ENCODE measurements around the gene SAPCD2.
"Not testable (repeated sequence)": the region's sequence is repeated elsewhere in the genome, so short reads cannot be mapped to it uniquely, and the experiment has no call there.

SAPCD2 gene
- total RNA-seq: 0.54 to 3.6 reads per million in 2 experiments

GRCh38 chr9:137070201-137070905, at the start of gene SAPCD2:
SAPCD2 (minus strand) TSS chr9:137070557; CDS start chr9:137070460, 97 bp downstream.
- peak; percentile 74 for DNase-seq (ENCODE audit: low read depth)

- not testable (repeated sequence) for DNase-seq (ENCODE audit: low read depth)
Measured at GRCh38 chr9:137118092-137118603, 47.8 kb upstream of the SAPCD2 start.

DNA sequence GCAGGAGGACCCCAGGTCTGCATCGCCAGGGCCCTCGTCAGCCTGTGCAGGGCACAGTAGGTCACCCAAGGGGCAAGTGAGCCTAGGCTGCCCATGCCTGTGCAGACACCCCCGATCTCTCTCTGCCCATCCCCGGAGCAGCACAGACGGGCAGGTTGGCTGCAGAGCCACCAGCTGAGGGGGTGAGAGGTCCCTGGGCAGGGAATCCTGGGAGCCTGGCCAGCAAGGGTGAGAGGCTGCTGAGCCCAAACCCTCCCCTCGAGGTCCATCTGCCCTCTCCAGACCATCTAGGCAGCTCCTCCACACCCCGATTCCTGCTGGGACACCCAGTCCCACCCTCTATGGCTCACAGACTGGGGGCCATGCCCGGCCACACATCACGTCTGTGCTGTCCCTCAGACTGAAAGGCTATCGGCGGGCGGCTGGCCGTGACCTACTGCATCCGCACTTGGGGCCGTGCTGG, 46.9 kb upstream of the SAPCD2 start:
- no peak for DNase-seq (ENCODE audit: low read depth)

GRCh38 chr9:137116728-137117127, 46.4 kb upstream of the SAPCD2 start:
- no peak for DNase-seq (ENCODE audit: low read depth)

DNA sequence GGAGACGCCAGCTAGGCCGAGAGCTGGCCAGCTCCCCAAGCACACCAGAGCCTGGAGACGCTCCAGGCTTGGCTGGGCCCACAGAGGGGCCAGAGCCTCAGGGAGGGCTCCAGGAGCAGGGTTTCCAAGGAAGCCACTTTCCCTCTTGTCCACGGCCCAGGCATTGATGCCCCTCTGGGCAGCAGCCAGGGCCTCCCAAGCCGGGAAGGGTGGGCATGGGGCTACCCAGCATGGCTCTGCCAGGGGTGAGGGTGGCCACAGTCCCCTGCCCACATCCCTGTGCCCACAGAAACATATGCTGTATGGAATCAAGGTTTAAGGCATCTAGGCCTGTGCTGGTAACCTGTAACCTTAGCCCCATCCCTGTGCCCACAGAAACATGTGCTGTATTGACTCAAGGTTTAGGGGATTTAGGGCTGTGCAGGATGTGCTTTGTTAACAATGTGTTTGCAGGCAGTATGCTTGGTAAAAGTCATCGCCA, 45.7 kb upstream of the SAPCD2 start:
- DNase-seq (ENCODE audit: low read depth): no peak

DNA sequence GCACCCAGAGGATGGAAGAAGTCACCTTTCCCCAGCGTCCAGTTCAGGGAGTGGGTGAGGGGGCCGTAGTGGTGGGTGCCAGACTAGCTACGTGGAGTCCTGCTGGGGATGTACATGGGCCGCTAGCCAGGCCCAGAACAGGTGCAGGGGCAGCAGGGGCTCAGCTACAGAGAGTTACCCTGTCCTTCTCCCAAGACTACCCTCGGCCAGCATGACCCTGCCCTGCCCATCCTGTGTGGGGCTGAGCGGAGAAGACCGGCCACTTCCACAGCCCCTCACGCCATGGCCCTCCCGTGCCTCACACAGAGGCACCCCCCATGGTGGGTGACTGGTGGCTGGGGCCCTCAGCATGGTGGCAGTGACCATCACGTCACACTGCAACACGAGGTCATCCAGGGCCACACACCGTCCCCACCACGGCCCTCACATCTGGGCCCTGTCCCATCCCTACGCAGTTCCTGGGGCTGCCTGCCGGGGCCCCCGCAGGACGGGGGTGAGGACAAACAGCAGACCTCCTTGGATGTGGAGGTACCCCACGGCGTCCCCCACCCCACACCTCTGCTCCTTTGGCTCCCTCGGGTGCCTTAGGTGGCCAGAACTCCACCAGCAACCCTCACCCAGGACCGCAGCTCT, 45.2 kb upstream of the SAPCD2 start:
- DNase-seq (ENCODE audit: low read depth): no peak

GRCh38 chr9:137114613-137115393, 44.4 kb upstream of the SAPCD2 start, which contains the start of gene DPP7:
DPP7 (minus strand) TSS chr9:137114733; CDS start chr9:137114713, 20 bp downstream.
- DNase-seq (ENCODE audit: low read depth): peak; percentile 71

GRCh38 chr9:137114220-137114612, 43.9 kb upstream of the SAPCD2 start:
- DNase-seq (ENCODE audit: low read depth): no peak

GRCh38 chr9:137113385-137114159, 43.2 kb upstream of the SAPCD2 start:
- DNase-seq (ENCODE audit: low read depth): no peak

DNA sequence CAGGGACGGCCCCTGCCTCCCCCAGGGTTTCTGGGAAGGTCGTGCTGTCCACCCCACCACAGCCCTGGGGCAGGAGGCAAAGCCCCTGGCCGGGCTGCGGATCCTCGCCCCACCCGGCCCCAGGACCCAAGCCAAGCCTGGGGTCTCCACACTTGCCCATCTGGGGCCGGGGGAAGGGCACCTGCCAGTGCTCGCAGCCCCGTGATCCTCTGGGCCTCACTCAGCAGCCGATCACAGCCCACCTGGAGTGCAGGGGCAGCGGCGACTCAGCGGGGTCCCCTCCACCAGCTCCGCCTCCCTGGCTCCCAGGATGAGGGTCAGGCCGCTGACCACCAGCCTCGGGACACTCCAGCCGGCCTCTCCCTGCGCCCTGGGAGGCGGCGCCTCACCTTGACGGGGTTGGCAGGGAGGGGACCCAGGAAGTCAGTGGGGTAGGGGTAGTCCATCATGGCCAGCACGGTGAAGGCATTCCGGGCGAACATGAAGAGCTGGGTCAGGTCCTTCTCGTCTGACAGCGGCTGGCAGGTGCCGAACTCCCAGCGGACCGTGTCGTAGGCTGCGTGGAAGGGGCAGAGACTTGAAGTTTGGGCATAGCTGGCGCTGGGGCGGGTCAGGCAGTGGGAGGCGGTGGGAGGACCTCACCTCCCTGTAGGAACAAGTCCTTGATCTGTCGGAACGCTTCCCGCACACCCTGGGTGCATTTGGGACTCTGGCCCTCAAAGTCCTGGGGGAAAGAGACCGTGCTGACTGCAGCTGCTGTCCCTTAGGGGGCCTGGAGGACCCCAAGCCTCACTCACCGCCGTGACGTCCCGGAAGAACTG, 42.4 kb upstream of the SAPCD2 start:
- no peak for DNase-seq (ENCODE audit: low read depth)

- no peak for DNase-seq (ENCODE audit: low read depth)
Measured at GRCh38 chr9:137111788-137112563, 41.6 kb upstream of the SAPCD2 start.

- no peak for DNase-seq (ENCODE audit: low read depth)
Measured at GRCh38 chr9:137110911-137111787, 40.8 kb upstream of the SAPCD2 start.

DNA sequence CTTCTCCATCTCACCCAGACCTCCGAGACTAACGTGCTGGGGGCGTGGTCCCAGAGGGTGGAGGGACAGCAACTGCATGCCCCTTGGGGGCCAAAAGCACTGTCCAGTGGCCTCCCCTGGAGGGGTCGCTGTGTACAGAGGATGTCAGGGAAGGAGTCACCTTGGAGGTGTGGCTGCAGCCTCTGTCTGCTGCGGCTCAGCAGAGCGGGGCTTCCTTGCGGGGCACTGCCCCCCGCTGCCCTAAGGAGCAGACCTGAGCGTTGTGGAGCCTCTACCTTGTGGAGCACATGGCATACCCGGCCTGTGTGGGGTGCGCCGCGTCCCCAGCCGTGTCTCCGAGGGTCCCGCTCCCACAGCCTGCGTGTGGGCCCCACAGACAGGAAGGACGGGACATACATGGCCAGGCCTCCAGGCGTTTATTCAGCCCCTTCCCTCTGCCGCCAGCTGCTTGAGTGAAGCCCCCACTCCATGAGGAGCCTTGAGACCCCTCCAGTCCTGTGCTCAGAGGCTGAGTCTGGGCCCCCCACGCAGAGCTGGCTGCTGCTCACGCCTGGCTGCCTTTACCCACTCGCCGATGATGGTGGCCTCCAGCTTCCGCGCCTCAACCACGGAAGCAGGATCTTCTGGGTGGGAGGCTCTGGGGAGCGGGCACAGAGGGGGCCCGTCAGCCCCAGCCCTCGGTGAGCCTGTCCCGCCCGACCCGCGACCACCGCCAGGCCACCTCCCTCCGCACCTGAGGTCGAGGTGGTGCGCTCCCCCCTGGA, 40.0 kb upstream of the SAPCD2 start:
- DNase-seq (ENCODE audit: low read depth): no peak

GRCh38 chr9:137109250-137110146, 39.1 kb upstream of the SAPCD2 start:
- DNase-seq (ENCODE audit: low read depth): no peak

DNA sequence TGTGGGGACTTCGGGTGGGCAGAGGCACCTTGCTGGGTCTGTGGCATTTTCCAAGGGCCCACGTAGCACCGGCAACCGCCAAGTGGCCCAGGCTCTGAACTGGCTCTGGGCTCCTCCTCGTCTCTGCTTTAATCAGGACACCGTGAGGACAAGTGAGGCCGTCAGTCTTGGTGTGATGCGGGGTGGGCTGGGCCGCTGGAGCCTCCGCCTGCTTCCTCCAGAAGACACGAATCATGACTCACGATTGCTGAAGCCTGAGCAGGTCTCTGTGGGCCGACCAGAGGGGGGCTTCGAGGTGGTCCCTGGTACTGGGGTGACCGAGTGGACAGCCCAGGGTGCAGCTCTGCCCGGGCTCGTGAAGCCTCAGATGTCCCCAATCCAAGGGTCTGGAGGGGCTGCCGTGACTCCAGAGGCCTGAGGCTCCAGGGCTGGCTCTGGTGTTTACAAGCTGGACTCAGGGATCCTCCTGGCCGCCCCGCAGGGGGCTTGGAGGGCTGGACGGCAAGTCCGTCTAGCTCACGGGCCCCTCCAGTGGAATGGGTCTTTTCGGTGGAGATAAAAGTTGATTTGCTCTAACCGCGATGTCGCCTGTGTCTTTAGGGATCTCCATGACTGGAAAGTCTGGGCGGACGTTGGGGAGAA, 38.4 kb upstream of the SAPCD2 start:
- no peak for DNase-seq (ENCODE audit: low read depth)

- DNase-seq (ENCODE audit: low read depth): no peak
Measured at GRCh38 chr9:137107982-137108381, 37.6 kb upstream of the SAPCD2 start.

Data from T follicular helper cell (primary cell).